SK-N-SH treated with all-trans-retinoic acid at 6 μM for 48 hours (cell line): ENCODE results near the gene SLC66A1.

Experiments
- BACH2 ChIP-seq: fragments of 250-450 bp; sonication (Bioruptor Pico); IDR thresholded peaks from 2 replicates; pipeline ENCODE4 v1.9.0; 2021; ENCODE audit warnings: mild to moderate bottlenecking, borderline replicate concordance
- CREB5 ChIP-seq: fragments of 250-450 bp; sonication (Bioruptor Pico); IDR thresholded peaks from 2 replicates; pipeline ENCODE4 v1.5.1; 2020; ENCODE audit warnings: low read depth, mild to moderate bottlenecking, moderate library complexity
- GLIS3 ChIP-seq: fragments of 250-450 bp; sonication (Bioruptor Pico); IDR thresholded peaks from 2 replicates; pipeline ENCODE4 v1.5.0; 2020; ENCODE audit warnings: mild to moderate bottlenecking, moderate library complexity
- PATZ1 ChIP-seq: fragments of 250-450 bp; sonication (Bioruptor Pico); IDR thresholded peaks from 2 replicates; pipeline ENCODE4 v1.8.0; 2020; ENCODE audit warnings: mild to moderate bottlenecking, moderate library complexity, borderline replicate concordance
- TOX ChIP-seq: fragments of 250-450 bp; sonication (Bioruptor Pico); IDR thresholded peaks from 2 replicates; pipeline ENCODE4 v1.8.0; 2021; ENCODE audit warnings: mild to moderate bottlenecking, moderate library complexity, borderline replicate concordance
- ZFP30 ChIP-seq: fragments of 450-650 bp; formaldehyde crosslinking; IDR thresholded peaks from 2 replicates; pipeline ENCODE4 v1.5.0; 2022; ENCODE audit warnings: mild to moderate bottlenecking, moderate library complexity

- TF ChIP-seq TOX (CRISPR knock-in tag) (no peak), PATZ1 (no peak), ZFP30 (no peak), BACH2 (CRISPR knock-in tag) (no peak), CREB5 (CRISPR knock-in tag) (no peak), GLIS3 (CRISPR knock-in tag) (no peak)
These were observed 17.1 kb downstream of the SLC66A1 start for GRCh38 chr1:19329188-19329587.
